ENCODE data around the gene CFAP91. TPM values are rescaled to one million over a fixed set of nuclear protein-coding genes. Genes with fewer than 3 reads are reported as not detected.
"Not testable (repeated sequence)": the region's sequence is repeated elsewhere in the genome, so short reads cannot be mapped to it uniquely, and the experiment has no call there.

Gene CFAP91
- polyA plus RNA-seq, 1 donor from 2014 or later, result 14.2 TPM

- H3K27me3 ChIP-seq (ENCODE audit: insufficient read depth, low read depth, low read length), result no peaks in the 10 kb centered on the region
- TF ChIP-seq REST (IDR thresholded peaks at IDR 0.05; ENCODE audit: borderline replicate concordance) (no peak), EP300 (conservative IDR thresholded peaks at IDR 0.05; ENCODE audit: poor library complexity, severe bottlenecking) (peak; percentile 27), TAF1 (IDR thresholded peaks at IDR 0.05; ENCODE audit: low read depth) (peak; percentile 28), CTCF (IDR thresholded peaks at IDR 0.05; ENCODE audit: poor library complexity, severe bottlenecking) (no peak), POLR2AphosphoS5 (IDR thresholded peaks at IDR 0.05) (peak; percentile 74), MXI1 (conservative IDR thresholded peaks at IDR 0.05; ENCODE audit: poor library complexity, severe bottlenecking) (peak; percentile 79)
- H3K79me2 ChIP-seq (replicated peaks; ENCODE audit: insufficient read depth, low read length), result peaks cover 15% of the 10 kb centered on the region
- peak within 1 kb of the TSS; percentile 67 for H3K9ac ChIP-seq (ENCODE audit: low read length)
- no peaks in the 10 kb centered on the region for H3F3A ChIP-seq (ENCODE audit: insufficient read depth, low read length, poor library complexity, severe bottlenecking)
- H2AFZ ChIP-seq (ENCODE audit: low read depth, low read length), result peak within 1 kb of the TSS; percentile 80
- H4K20me1 ChIP-seq (ENCODE audit: insufficient read depth), result no peaks in the 10 kb centered on the region
- H3K9me2 ChIP-seq (ENCODE audit: insufficient read depth, low read length), result no peaks in the 10 kb centered on the region
- no peaks in the 10 kb centered on the region for H3K36me3 ChIP-seq (ENCODE audit: insufficient read depth, low read length)
- peak within 1 kb of the TSS; percentile 76 for H3K4me2 ChIP-seq (ENCODE audit: low read length)
- no peaks in the 10 kb centered on the region for H3K9me3 ChIP-seq (ENCODE audit: low read length)
- peak within 1 kb of the TSS; percentile 63 for H3K27ac ChIP-seq (ENCODE audit: low read length)
- peak within 1 kb of the TSS; percentile 79 for H3K4me3 ChIP-seq (ENCODE audit: low read length)
Measured at GRCh38 chr3:119676771-119677640, 25.8 kb upstream of the CFAP91 start, which contains the start of gene COX17. Gene COX17, minus strand, starts transcription at chr3:119677406. Its CDS starts 96 bp downstream, at chr3:119677310.

GRCh38 chr3:119677641-119677934 lies 25.2 kb upstream of the CFAP91 start:
- Histone ChIP-seq H3K9me2 (ENCODE audit: insufficient read depth, low read length) (no peaks in the 10 kb centered on the region), H3K27ac (ENCODE audit: low read length) (peak overlapping the region; percentile 63), H3K9ac (ENCODE audit: low read length) (peak overlapping the region; percentile 67), H3K27me3 (ENCODE audit: insufficient read depth, low read depth, low read length) (no peaks in the 10 kb centered on the region), H3K79me2 (replicated peaks; ENCODE audit: insufficient read depth, low read length) (peaks cover 15% of the 10 kb centered on the region), H4K20me1 (ENCODE audit: insufficient read depth) (no peaks in the 10 kb centered on the region), H3K36me3 (ENCODE audit: insufficient read depth, low read length) (no peaks in the 10 kb centered on the region), H3K4me3 (ENCODE audit: low read length) (peak overlapping the region; percentile 79), H3K9me3 (ENCODE audit: low read length) (no peaks in the 10 kb centered on the region), H3F3A (ENCODE audit: insufficient read depth, low read length, poor library complexity, severe bottlenecking) (no peaks in the 10 kb centered on the region), H2AFZ (ENCODE audit: low read depth, low read length) (peak overlapping the region; percentile 80), H3K4me2 (ENCODE audit: low read length) (peak overlapping the region; percentile 33)
- no peak for TF ChIP-seq EP300 (conservative IDR thresholded peaks at IDR 0.05; ENCODE audit: poor library complexity, severe bottlenecking)
- TF ChIP-seq EZH2 (IDR thresholded peaks at IDR 0.05; ENCODE audit: borderline replicate concordance, insufficient read depth, low read length, poor library complexity, severe bottlenecking), result no peak
- TF ChIP-seq REST (IDR thresholded peaks at IDR 0.05; ENCODE audit: borderline replicate concordance), result no peak
- TF ChIP-seq RAD21 (conservative IDR thresholded peaks at IDR 0.05), result no peak
- no peak for TF ChIP-seq CTCF (IDR thresholded peaks at IDR 0.05; ENCODE audit: poor library complexity, severe bottlenecking)
- TF ChIP-seq SMC3 (conservative IDR thresholded peaks at IDR 0.05; ENCODE audit: poor library complexity), result no peak
- TF ChIP-seq POLR2AphosphoS5 (IDR thresholded peaks at IDR 0.05), result no peak
- TF ChIP-seq TAF1 (IDR thresholded peaks at IDR 0.05; ENCODE audit: low read depth), result no peak
- TF ChIP-seq MXI1 (conservative IDR thresholded peaks at IDR 0.05; ENCODE audit: poor library complexity, severe bottlenecking), result no peak

GRCh38 chr3:119678209-119678608 lies 24.6 kb upstream of the CFAP91 start:
- not testable (repeated sequence) for H3K27ac ChIP-seq (ENCODE audit: low read length); H3K9me3 ChIP-seq (ENCODE audit: low read length); H3K9me2 ChIP-seq (ENCODE audit: insufficient read depth, low read length); H3K36me3 ChIP-seq (ENCODE audit: insufficient read depth, low read length); H3F3A ChIP-seq (ENCODE audit: insufficient read depth, low read length, poor library complexity, severe bottlenecking); H4K20me1 ChIP-seq (ENCODE audit: insufficient read depth); H2AFZ ChIP-seq (ENCODE audit: low read depth, low read length); H3K27me3 ChIP-seq (ENCODE audit: insufficient read depth, low read depth, low read length); H3K9ac ChIP-seq (ENCODE audit: low read length); H3K4me2 ChIP-seq (ENCODE audit: low read length); H3K4me3 ChIP-seq (ENCODE audit: low read length)
- peaks cover 15% of the 10 kb centered on the region for H3K79me2 ChIP-seq (replicated peaks; ENCODE audit: insufficient read depth, low read length)
